22Rv1 (cell line): Measurements from ENCODE around the gene MMP26.
"Not testable (repeated sequence)": the region's sequence is repeated elsewhere in the genome, so short reads cannot be mapped to it uniquely, and the experiment has no call there.

Experiments
- H3K27ac ChIP-seq: fragments of 450-650 bp; 2 replicates; pipeline ENCODE4 v1.5.1; 2017
- ZFX ChIP-seq: fragments of 450-650 bp; IDR thresholded peaks from 2 replicates; pipeline ENCODE4 v1.6.1; 2017; ENCODE audit warnings: antibody characterized with exemption, borderline replicate concordance
- TF ChIP-seq, protein P1 (sequence below): fragments of 450-650 bp; IDR thresholded peaks from 2 replicates; pipeline ENCODE4 v1.5.1; 2017; ENCODE audit warnings: mild to moderate bottlenecking

MMP26 gene

DNA sequence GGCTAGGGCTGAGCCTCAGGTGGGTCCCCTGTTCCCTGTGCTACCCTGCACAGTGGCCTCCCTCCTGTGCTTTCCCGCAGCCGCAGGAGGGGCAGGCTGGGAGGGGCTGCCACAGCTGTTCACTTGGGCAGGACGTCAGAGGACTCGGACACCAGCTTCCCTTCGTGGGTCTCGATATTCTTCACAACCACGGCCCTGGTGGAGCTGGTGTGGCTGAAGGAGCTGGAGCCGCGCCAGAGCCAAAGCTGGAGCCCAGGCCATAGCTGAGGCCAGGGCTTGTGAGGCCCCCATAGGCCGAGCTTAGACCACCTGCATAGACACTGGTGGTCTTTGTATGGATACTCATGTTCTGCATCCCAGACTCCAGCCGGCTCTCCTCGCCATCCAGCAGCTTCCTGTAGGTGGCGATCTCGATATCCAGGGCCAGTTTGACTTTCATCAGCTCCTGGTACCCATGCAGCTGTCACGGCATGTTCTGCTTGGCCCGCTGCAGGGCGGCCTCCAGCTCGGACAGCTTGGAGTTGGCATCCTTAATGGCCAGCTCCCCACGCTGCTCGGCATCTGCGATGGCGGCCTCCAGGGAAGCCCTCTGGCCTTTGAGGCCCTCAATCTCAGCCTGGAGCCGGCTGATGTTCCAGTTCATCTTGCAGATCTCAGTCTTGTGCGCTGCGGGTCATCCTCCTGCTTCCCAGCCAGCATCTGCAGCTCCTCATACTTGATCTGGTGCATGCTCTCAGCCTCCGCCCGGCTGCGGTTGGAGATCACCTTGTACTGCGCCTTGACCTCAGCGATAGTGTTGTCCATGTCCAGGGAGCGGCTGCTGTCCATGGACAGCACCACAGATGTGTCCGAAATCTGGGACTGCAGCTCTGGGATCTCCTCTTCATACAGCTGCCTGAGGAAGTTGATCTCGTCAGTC lies 18.3 kb downstream of the MMP26 start:
- TF ChIP-seq, protein P1, sequence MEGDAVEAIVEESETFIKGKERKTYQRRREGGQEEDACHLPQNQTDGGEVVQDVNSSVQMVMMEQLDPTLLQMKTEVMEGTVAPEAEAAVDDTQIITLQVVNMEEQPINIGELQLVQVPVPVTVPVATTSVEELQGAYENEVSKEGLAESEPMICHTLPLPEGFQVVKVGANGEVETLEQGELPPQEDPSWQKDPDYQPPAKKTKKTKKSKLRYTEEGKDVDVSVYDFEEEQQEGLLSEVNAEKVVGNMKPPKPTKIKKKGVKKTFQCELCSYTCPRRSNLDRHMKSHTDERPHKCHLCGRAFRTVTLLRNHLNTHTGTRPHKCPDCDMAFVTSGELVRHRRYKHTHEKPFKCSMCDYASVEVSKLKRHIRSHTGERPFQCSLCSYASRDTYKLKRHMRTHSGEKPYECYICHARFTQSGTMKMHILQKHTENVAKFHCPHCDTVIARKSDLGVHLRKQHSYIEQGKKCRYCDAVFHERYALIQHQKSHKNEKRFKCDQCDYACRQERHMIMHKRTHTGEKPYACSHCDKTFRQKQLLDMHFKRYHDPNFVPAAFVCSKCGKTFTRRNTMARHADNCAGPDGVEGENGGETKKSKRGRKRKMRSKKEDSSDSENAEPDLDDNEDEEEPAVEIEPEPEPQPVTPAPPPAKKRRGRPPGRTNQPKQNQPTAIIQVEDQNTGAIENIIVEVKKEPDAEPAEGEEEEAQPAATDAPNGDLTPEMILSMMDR = peak; percentile 29
- not testable (repeated sequence) for H3K27ac ChIP-seq

DNA sequence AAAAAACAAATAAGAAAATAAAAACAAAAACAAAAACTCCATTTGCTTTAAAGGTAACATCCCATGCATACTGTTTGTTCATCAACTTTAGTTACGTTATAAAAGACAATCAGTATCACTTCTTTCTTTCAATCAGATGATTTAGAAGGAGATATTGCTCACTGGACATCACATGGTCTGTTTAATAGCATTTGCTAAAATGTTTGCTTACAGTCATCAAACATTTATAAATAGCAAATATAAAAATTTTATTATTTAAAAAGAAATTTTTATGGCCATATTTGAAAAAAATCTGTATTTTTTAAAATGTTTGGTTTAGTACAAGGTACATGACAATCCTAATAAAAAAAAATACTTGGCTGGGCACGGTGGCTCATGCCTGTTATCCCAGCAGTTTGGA lies 22.6 kb downstream of the MMP26 start:
- peak overlapping the region; percentile 5; the same call in 1 of the 2 replicates for H3K27ac ChIP-seq
- TF ChIP-seq, protein P1 = no peak
- TF ChIP-seq ZFX = no peak

DNA sequence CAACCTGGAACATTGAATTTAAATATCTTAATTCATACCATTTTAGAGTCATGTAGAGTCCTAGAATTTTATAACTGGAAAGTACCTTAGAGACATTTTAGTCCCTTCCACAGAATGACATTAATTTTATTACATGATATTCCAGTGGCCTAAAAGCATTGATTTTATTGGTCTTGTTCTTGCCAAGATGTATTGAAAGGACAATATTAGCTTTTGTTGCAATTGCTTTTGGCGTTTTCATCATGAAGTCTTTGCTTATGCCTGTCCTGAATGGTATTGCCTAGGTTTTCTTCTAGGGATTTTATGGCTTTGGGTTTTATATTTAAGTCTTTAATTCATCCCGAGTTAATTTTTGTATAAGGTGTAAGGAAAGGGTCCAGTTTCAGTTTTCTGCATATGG lies 36.2 kb downstream of the MMP26 start:
- no peak overlapping the region for H3K27ac ChIP-seq
- no peak for TF ChIP-seq ZFX
- TF ChIP-seq, protein P1 = no peak

DNA sequence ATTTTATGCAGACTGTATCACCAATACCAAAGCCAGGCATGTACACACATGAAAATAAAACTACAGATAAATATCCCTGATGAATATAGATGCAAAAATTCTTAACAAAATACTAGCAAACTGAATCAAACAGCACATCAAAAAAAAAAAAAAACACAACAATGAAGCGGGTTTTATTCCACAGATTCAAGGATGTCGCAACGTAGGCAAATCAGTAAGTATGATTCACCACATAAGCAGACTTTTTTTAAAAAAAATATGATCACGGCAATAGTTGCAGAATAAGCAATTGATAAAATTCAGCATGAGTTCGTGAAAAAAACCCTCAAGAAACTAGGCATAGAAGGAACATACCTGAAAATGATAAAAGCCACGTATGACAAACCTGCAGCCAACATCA lies 43.9 kb downstream of the MMP26 start:
- TF ChIP-seq ZFX = no peak
- TF ChIP-seq, protein P1 = no peak
- H3K27ac ChIP-seq = no peak overlapping the region

DNA sequence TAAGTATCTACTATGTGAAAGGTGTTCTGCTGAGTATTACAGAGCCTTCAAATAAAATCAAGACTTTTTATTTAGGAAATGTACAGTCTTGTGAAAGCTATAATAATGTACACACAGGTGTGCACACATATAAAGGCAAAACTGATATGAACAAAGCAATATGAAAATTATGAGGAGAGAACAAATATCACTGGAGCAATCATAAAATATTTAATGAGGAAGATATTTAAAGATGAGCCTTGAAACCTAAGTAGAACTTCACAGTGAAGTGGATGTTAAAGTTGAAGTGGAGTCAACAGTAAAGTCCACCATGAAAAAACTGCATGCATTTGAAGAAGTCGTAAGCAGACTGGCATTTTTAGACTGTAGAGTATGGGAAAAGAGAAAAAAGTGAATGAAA lies 46.6 kb downstream of the MMP26 start:
- no peak for TF ChIP-seq ZFX
- TF ChIP-seq, protein P1 = no peak

More for the DNA sequence above, 46.6 kb downstream of the MMP26 start:
- H3K27ac ChIP-seq = no peak overlapping the region
